Stimulated activated CD4-positive, alpha-beta T cell treated with anti-CD3 and anti-CD28 coated beads, Interleukin-1b, Interleukin-23, amount 100 ng/mL, for 24 hours (primary cell): ENCODE measurements around the gene SBK1.

ENCODE experiments used
- DNase-seq, 4 experiments: peaks; one replicate each; pipeline ENCODE4 v3.0.0-alpha.2; 2020; ENCODE audit warnings: low read depth in 4 of 4, low spot score in 1 of 4

The SBK1 gene

DNA sequence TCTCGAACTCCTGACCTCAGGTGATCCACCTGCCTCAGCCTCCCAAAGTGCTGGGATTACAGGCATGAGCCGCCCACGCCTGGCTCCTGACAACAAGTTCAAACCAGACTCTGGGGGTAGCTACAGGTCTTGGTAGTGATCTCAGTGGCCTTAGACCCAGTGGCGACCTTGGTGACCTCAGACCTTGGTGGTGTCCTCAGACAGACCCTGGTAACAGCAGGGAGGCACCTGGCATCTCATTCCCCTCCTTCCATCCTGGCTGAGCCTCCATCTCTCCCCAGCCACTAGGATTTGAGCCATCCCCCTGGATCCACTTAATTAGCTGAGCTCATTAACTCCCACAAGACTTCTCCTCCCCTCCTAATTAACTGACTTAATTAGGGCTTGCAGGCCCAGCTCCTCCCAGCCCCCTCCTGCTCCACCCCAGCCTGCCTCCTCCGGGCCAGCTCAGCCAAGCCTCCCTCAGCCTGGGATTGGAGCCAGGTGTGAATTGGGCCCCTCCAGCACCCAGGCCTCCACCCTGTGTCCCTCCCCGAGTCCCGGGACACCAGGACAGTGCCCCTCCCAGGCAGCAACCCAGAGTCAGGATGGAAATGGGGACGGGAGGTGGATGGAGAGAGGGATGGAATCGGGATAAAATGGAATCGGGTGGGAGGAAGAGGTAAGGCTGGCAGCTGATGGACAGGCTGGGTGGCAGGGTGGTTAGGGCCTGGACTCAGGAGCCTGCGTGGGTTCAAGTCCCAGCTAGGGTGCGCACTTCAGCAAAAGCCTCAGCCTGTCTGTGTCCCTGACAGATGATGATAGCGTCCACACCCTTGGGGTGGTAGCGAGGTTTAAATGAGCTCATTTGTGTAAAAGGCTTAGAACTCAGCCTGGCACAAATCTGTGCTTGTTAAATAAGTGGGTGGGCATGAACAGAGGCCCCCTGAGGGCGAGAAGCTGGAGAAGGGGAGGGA lies 11.2 kb upstream of the SBK1 start:
- no peak for DNase-seq

DNA sequence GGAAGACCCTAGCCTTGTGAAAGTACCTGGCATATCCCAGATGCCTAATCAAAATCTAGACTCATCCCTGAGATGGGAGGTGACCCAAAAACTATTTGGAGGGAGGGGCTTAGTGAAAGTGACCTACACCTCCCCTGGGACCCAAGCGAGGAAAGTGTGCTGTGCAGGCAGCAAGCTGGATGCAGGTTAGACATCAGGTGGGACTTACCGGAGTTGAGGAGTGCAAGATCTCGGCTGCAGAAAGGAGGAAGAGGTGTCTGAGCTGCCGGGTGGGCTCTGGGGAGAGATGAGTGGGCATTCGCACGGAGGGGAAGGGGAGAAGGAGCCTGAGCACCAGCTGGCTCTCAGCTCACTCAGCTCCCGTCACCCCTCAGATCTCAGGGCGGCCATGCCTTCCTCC lies 10.3 kb upstream of the SBK1 start:
- DNase-seq, result no peak

DNA sequence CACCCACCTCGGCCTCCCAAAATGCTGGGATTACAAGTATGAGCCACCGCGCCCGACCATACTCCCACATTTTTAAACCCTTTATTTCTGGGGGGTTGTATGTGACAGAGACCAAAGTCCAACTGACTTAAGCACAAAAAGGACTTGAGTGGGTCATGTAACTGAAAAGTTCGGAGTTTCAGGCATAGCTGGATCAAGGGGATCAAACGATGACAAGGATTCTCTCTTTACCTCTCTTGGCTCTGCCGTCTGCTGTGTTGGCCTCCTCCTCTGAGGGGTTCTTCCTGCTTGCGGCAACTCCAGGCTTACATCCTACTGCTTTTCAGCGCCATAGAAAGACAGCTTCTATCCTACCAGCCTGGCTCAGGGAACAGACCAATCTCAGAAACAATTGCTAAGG lies 9.2 kb upstream of the SBK1 start:
- DNase-seq, result no peak

DNA sequence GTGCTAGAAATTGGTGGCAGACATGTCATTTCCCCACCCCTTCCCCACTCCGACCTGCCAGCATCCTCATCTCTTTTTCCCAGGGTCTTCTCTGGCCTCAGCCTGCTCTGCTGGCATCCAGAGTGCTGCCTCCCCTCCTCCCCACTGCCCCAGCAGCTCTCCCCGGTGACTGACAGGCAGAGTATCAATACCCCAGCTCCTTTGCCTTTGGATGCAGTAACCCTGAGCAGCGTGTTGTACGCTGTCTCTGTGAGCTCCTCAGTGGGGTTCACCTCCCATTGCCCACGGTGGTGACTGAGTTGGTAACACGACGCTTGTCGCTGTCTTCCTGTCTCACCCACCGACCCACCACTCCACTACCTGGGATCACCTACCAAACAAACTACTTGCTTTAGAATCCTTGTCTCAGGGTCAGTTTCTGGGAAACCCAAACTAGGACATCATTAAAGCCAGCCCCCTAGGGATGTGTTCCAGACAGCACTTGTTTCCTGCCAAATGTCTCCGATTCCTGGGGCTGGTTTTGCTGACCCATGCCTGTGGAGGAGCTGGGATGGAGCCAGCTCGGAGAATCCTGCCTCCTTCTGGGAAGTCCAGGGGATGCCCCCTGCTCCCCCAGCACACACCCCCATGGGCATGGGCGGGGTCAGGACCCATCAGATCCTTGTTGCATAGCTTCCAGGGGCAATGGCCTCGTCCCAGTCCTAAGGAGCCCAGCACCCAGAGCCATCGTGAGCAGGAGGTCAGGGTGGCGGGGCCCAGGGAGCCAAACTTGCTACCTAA lies 8.3 kb upstream of the SBK1 start:
- DNase-seq, result no peak

DNA sequence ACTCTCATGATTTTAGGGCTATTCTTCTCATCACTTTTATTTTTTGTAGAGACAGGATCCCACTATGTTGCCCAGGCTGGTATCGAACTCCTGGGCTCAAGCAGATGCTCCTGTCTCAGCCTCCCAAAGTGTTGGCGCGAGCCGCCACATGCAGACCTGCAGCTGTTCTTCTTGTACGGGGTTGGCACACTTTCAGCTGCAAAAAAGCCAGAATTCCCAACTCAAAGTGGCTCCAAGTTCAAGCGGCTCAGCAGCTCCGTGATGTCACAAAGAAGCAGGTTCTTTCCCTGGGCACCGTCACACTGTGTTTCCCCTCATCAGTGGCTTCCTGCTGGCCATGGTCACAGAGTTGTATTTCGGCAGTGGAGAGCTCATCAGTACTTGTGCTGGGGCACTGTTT lies 6.7 kb upstream of the SBK1 start:
- no peak for DNase-seq

DNA sequence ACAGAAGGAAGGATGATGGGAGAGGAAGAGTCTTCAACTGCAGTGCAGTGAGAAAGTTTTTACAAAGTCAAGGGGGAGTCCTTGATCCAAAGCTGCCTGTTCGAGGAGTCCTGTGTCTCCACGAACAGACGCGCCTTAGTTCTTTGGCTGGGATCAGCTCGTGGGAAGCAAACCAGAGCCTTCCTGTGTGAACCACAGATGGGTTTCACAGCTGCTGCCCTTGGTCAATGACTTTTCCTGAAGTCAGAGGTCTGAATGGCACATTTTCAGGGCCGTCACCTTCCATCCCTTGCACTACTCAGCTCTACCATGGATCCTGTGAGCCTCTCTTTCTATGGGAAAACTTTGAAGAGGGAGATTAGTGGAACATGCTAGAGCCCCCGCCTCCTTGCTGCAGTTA lies 4.2 kb upstream of the SBK1 start:
- DNase-seq, result no peak

DNA sequence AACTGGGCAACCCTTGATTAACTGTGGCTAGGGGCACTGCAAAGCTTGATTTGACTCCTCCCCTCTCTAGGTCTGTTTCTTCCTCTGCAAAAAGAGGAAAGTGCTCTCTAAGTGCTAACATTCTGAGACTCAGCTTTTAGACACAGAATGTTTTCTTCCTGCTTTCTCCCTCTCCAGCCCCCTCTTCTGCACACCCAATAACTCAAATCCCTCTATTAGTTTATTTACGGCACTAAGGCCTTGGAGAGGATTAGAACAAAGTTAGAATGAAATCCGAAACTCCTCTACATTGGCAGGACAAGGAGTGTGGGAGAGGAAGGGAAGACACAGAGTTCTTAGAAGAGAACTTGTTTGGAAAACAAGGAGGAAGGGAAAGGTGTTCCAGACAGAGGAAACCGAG lies 3.3 kb upstream of the SBK1 start:
- DNase-seq, result no peak

DNA sequence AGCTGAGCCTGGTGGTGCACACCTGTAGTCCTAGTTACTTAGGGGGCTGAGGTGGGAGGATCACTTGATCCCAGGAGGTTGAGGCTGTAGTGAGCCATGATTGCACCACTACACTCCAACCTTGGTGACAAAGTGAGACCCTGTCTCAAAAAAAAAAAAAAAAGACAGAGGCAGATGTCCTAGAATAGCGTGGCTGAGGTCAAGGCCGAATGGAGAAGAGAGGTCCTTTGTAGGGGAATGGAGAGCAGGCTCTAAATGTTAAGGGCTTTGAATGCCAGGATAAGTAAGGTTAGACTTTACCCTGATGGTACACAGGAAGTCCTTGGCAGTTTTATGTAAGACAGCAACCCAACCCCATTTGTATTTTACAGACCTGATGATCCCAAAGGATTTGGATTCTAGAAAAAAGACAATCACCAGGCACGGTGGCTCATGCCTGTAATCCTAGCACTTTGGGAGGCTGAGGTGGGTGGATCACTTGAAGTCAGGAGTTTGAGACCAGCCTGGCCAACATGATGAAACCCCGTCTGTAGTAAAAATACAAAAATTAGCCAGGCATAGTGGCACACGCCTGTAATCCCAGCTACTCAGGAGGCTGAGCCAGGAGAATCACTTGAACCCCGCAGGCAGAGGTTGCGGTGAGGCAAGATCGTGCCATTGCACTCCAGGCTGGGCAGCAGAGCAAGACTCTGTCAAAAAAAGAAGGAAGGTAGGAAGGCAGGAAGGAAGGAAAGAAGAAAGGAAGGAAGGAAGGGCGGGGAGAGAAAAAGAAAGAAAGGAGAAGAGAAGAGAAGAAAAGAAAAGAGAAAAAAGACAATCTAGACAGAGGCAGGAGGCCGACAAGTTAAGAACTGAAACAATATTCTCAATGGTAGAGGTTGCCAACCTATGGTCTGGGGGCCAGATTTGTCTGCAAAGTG lies 2.1 kb upstream of the SBK1 start:
- DNase-seq, result no peak

DNA sequence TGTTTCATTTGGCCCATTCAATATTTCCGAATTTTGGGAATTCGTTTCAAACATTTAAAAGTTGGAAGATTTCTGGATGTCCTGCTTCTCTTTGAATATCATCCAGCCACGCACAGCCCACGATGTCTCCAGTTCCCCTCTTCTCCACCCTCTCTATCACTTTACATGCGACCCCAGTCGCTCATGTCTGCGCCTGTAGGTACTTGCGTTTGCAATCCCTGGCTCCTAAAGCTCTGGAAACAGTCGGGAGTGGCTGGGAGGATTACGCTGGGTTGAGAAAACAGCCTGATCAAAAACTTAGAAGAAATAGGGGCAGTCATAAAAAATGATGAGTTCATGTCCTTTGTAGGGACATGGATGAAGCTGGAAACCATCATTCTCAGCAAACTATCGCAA lies 1.5 kb upstream of the SBK1 start:
- no peak for DNase-seq

DNA sequence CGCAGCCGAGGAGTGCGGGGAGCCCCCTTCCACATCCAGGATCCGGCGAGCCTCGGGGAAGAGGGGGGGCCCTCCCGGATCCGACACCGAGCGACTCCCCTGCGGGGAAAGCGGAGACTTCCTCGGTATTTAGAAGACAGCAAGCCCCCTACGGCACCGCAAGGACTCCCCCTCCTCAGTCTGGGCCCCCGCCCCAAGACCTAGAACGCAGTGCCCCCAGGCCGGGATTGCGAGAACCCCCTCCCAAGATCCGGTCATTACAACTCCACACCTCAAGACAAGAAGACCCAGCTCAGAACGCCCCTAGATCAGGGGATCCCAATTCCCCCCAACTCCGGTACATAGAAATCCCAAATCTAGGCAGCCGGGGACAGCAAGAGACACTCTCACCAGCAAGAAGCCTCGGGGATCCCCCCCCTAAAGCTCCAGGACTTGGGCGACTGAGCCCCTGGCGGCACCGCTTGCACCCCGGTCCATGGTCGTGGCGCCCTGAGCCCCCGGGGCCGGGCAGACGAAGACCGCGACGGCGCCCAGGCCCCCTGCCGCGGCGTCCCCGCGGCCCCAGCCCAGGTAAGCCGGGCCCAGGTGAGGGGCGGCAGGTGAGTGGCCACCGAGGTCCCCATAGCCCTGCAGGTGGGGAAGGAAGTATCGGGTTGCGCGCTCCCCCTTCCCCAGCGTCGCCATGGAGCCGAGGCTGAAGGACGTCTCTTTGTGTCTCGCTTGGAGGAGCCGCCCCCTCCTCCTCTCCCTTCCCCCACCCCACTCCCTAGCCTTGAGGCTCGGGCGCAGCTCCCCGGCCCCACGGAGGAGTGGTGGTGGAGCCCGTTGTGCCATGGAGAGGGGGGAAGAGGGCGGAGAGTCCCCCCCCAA lies 641 bp downstream of the SBK1 start:
- DNase-seq, result no peak

DNA sequence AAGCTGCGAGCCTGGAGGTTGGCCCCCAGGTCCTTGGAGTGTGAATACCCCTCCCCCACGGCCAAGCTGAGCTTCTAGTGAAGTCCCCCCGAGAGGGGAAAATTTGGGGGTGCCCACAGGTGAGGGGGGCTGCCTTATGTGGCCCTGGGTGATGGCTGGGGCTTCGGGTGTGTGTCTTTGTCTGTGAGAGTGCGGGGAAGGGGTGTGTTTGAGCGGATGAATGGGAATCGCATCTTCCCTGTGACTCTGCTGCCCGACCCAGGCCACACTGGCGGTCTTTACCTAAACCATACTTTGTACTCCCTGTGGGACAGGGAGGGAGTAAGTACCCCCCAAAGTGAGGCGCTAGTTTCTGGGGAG lies 1.3 kb downstream of the SBK1 start:
- no peak for DNase-seq

DNA sequence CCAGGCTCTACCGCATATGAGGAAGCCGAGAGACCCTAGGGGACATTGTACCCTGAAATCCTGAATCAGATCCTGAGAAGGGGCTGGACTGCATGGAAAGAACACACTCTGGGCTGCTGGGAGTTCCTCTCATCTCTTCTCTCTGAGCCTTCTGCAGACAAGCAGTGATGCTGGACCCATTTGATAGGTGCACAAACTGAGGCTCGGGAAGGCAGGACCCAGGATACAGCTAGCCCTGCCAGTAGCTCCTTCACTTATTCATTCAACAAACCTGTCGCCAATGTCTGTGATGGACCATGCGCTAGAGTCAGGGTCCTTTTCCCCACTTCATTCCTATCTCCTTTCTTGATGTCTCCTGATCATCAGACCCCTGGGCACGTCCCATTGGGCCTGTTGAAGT lies 1.9 kb downstream of the SBK1 start:
- DNase-seq, result no peak

DNA sequence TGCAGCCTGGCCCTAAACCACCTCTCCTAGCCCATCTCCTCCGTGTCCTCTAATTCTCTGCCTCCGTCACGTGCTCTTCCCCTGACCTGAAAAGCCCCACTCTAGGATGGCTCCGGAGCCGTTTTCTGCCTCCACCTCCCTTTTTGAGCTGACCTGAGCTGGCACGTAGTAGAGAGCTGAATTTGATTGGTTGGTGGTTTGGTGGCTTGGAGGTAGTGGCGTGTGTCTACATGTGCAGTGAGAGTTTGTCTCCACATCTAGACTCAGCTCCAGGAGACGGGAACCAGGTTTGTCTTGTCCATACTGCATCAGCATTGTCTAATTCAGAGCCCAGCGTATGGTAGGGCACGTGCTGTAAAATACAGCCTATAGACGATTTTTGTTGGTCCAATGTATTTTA lies 3.0 kb downstream of the SBK1 start:
- DNase-seq, result no peak

DNA sequence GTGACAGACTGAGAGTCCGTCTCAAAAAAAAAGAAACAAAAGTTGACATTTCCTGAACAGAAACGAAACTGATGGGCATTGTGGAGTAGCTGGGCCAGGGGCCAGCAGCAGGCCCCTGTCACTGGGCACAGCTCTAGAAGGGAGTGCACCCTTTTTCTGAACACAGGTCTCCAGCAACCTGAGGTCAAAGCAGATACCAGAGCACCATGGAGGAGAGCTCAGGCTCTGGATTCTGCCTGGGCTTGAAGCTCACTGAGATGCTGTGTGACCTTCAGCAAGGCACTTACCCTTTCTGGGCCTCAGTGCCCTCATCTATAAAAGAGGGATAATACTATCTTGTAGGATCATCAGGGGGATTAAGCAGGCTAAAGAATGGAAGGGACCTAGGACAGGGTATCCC lies 5.0 kb downstream of the SBK1 start:
- no peak for DNase-seq

DNA sequence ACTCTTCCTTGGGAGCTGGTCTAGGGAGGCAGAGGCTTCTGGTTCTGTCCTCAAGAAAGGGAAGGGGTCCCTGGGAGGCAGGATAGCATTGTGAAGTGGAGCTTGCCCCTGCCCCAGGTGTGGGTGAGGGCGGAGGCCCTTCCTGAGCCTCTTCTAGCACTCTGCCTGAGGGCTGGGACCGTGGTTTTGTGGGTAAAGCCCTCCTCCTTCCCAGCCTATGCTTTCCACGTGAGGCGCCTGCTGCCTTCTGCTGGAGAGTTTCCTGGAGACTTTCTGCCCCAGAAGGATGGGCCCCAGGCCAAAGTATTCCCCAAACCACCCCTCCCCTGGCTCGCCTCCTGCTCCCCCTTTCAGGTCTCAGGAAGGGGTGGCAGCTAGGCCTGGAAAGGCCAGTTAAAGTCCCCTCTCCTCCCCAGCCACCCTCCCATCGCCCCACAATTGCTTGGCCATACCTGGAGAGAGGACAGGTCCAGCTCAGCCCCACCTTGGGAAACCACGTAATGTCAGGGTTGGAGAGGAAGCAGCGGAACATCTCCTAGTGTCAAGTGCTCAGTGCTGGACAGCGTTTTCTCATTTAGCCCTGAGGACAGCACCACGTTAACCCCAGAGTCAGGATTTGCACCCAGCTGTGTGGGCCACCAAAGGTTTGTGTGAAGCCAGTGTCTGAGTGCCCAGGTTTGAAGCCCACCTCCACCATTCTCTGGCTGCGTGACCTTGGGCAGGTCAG lies 5.6 kb downstream of the SBK1 start:
- DNase-seq, result no peak

DNA sequence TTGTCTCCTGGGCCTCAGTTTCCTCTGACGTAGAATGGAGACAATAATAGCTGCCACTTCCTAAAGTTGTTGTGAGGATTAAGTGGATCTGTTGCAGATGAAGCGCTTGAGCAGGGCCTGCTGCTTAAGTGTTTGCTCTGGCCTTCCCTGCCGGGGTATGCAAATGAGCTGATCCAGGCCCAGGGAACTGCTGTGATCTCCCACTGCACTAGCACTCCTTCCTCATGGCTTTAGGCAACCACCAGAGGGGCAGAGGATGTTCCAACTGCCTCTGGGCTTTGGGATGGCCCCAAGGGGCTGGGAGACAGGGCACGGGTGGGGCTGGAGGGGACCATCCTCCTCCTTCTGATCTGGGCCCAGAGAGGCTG lies 6.2 kb downstream of the SBK1 start:
- no peak for DNase-seq

DNA sequence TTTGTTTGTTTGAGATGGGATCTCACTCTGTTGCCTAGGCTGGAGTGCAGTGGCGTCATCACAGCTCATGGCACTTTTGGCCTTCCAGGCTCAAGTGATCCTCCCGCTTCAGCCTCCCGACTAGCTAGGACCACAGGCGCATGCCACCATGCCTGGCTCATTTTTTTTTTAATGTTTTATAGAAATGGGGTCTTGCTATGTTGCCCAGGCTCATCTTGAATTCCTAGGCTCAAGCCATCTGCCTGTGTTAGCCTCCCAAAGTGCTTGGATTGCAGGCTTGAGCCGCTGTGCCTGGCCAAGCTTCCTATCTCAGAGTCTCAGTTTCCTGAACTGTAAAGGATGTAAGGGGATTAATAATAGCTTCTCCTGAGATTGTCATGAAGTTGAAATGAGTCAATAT lies 8.0 kb downstream of the SBK1 start:
- DNase-seq, result no peak

DNA sequence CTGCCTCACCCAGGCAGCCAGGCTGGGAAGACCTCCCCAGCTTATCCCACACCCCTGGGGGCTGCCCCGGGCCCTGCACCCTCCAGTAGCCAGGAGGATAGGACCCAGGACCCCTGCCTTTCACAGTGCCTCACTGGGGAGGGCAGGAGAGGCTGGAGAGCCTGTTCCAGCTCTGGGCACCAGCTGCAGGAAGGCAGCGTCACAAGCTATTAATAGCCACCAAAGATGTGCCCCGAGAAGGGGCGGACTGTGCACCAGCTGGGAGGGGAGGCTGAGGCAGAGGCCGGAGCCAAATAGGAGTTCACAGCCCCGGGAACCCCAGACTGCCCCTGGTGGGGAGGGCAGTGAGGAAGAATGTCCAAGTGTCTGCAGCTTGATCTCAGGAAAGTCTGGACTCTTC lies 8.8 kb downstream of the SBK1 start:
- DNase-seq, result no peak

DNA sequence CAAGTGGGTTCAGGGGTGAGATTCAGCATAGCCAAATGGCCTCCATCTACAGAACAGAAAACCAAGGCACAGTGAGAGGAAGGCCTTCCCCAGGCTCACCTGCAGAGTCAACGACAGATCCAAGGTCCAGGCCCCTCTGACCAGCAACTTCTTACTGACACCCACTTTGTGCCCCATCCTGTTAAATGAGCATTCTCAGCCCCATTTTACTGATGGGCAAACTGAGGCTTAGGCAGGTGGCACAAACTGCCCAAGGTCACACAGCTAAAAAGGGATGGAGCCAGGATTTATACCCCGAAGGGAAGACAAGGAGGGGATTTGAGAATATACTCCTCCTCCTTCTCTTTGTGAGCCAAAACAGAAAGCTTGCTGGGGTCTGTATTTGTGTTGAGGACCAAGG lies 9.3 kb downstream of the SBK1 start:
- DNase-seq, result no peak

DNA sequence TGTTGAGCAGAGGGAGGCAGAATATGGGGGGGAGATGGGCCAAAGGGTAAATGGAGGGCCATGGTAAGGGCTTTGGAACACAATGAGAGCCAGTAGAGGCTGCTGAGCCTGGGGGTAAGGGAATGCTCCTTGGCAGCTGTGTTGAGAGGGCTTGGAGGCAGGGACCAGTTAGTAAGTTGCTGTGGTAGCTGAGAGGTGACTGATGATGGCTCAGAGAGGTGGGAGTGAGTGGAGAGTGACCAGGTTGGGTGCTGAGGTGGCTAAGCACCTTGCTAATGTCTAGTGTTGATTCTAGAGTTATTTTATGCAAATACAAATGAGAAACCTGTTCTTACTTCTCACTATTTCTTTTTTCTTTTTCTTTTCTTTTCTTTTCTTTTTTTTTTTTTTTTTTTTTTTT lies 10.8 kb downstream of the SBK1 start:
- DNase-seq, result no peak
